A549 (cell line): ENCODE results near the gene ABHD17A.
"Not testable (repeated sequence)": the region's sequence is repeated elsewhere in the genome, so short reads cannot be mapped to it uniquely, and the experiment has no call there.

Source experiments
- BHLHE40 ChIP-seq: IDR thresholded peaks from 2 replicates; pipeline ENCODE4 v1.6.1; 2012; ENCODE audit warnings: low read depth, low read length, inconsistent platforms
- CBX8 ChIP-seq: fragments of 200-600 bp; sonication (generic); IDR thresholded peaks from 2 replicates; pipeline ENCODE4 v1.6.1; 2016
- EHMT2 ChIP-seq: fragments of 200-600 bp; sonication (generic); IDR thresholded peaks from 2 replicates; pipeline ENCODE4 v1.6.1; 2016; ENCODE audit warnings: antibody characterized with exemption, low read depth, mild to moderate bottlenecking, moderate library complexity
- ESRRA ChIP-seq: fragments of 150-350 bp; IDR thresholded peaks from 2 replicates; pipeline ENCODE4 v1.6.1; 2014; ENCODE audit warnings: mild to moderate bottlenecking, low read length, borderline replicate concordance
- MAFK ChIP-seq: fragments of 450-650 bp; IDR thresholded peaks from 2 replicates; pipeline ENCODE4 v1.6.1; 2014; ENCODE audit not compliant: partially characterized antibody
- MAX ChIP-seq: IDR thresholded peaks from 2 replicates; pipeline ENCODE4 v1.6.1; 2012
- MAZ ChIP-seq: fragments of 150-350 bp; IDR thresholded peaks from 2 replicates; pipeline ENCODE4 v1.6.1; 2014; ENCODE audit warnings: antibody characterized with exemption, low read depth, low read length, borderline replicate concordance
- POLR2A ChIP-seq: IDR thresholded peaks from 2 replicates; pipeline ENCODE4 v1.6.1; 2012; ENCODE audit warnings: mild to moderate bottlenecking, low read length
- RAD21 ChIP-seq, 2 experiments: fragments of >200 bp in 1 of 2; sonication (Bioruptor Twin) in 1 of 2; formaldehyde crosslinking in 1 of 2; IDR thresholded peaks in 1 of 2; conservative IDR thresholded peaks in 1 of 2; 2 replicates in 1 of 2; 3 replicates in 1 of 2; pipeline ENCODE4 v1.6.1; 2012 to 2018; ENCODE audit warnings: inconsistent platforms in 1 of 2
- RCOR1 ChIP-seq: fragments of 150-350 bp; IDR thresholded peaks from 2 replicates; pipeline ENCODE4 v1.6.1; 2014; ENCODE audit warnings: antibody characterized with exemption, low read length, low read depth
- REST ChIP-seq: fragments of 200-600 bp; sonication (generic); IDR thresholded peaks from 2 replicates; pipeline ENCODE4 v1.6.1; 2016; ENCODE audit warnings: antibody characterized with exemption, mild to moderate bottlenecking, moderate library complexity
- TF ChIP-seq, protein P1 (sequence below): fragments of >200 bp; sonication (Bioruptor Twin); formaldehyde crosslinking; IDR thresholded peaks from 3 replicates; pipeline ENCODE4 v1.5.1; 2016

- TF ChIP-seq, protein P1, sequence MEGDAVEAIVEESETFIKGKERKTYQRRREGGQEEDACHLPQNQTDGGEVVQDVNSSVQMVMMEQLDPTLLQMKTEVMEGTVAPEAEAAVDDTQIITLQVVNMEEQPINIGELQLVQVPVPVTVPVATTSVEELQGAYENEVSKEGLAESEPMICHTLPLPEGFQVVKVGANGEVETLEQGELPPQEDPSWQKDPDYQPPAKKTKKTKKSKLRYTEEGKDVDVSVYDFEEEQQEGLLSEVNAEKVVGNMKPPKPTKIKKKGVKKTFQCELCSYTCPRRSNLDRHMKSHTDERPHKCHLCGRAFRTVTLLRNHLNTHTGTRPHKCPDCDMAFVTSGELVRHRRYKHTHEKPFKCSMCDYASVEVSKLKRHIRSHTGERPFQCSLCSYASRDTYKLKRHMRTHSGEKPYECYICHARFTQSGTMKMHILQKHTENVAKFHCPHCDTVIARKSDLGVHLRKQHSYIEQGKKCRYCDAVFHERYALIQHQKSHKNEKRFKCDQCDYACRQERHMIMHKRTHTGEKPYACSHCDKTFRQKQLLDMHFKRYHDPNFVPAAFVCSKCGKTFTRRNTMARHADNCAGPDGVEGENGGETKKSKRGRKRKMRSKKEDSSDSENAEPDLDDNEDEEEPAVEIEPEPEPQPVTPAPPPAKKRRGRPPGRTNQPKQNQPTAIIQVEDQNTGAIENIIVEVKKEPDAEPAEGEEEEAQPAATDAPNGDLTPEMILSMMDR = not testable (repeated sequence)
- not testable (repeated sequence) for TF ChIP-seq ESRRA; MAX; RAD21 (conservative IDR thresholded peaks at IDR 0.05 in 1 of 2, IDR thresholded peaks at IDR 0.05 in 1 of 2); CBX8; POLR2A; MAFK; EHMT2; MAZ; REST; RCOR1; BHLHE40
Observed at GRCh38 chr19:1879982-1880381, 5.3 kb downstream of the ABHD17A start.
